ENCODE data around the gene GALNT13.

The GALNT13 gene

DNA sequence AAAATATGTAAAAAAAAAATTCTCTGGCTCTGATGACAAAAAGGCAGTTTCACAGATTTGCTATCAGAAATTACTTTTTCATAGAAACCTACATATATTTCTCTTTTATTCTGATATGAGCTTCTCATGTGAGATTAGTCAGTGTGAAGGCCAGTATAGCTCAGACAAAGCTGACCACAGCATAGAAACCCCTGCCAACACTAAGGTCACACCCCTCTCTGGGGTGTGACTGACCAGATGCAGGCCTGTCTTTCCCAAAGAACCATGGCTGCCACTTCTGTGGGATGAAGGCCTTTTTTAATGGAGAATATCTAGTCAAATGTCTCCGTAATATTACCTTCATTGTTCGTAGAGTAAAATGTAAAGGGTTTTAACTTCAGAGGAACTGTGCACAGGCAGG lies 496.4 kb downstream of the GALNT13 start:
- no peak overlapping the region for H3K4me3 ChIP-seq (ENCODE audit: low read length)
- DNase-seq (ENCODE audit: low read depth, low spot score), result no peak

DNA sequence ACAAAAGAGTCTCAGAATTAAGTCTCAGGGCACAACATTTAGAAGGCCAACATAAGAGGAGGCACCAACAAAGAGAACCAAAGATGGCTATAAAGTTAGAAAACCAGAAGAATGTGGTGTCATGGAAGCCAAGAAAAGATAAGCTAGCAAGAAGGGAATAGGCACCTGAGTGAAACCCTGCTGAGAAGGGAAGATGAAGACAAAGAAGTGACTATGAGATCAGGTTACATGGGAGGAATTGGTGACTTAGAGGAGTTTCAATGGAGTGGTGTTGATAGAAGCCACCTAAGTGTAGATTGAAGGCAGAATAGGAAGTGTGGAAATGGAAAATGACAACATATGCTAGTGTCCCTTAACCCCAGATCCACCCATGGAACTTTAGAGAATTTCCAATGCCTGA lies 499.2 kb downstream of the GALNT13 start:
- H3K4me3 ChIP-seq (ENCODE audit: low read length), result no peak overlapping the region
- no peak for DNase-seq (ENCODE audit: low read depth, low spot score)

DNA sequence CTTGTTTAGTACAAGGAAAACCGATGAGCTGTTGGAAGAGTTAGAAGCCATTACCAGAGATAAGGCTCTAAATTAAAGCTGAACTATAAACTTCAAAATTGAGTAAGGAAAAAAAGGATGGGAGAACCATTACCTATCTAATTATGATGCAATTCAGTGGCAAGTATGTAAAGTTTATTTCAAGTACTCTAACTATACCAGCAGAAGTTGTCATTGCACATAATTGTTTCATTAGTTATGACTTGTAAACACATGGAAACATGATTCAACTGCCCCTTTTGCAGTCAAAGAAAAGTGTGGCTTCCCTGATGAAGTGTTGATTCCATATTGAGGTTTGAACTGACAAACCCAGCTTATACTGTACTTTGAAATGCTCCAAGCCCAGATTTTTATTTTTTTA lies 502.7 kb downstream of the GALNT13 start:
- DNase-seq (ENCODE audit: low read depth, low spot score), result no peak
- no peak overlapping the region for H3K4me3 ChIP-seq (ENCODE audit: low read length)

DNA sequence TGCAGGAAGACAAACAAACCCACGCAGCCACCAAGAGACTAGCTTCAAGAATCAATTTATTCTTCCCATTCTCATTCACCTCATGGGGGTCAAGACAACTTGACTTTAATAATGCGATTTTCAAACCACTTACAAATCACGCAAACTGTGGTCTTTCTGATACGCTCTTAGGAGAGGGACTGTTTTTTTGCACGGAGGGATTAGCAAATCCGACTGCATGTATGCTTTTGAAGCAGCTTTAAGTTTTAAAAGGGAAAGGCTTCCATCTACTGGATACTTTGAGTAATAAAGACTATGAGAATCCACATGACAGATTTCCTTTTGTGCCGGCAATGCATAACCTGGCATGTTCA lies 503.8 kb downstream of the GALNT13 start:
- no peak overlapping the region for H3K4me3 ChIP-seq (ENCODE audit: low read length)
- peak; percentile 33 for DNase-seq (ENCODE audit: low read depth, low spot score)

DNA sequence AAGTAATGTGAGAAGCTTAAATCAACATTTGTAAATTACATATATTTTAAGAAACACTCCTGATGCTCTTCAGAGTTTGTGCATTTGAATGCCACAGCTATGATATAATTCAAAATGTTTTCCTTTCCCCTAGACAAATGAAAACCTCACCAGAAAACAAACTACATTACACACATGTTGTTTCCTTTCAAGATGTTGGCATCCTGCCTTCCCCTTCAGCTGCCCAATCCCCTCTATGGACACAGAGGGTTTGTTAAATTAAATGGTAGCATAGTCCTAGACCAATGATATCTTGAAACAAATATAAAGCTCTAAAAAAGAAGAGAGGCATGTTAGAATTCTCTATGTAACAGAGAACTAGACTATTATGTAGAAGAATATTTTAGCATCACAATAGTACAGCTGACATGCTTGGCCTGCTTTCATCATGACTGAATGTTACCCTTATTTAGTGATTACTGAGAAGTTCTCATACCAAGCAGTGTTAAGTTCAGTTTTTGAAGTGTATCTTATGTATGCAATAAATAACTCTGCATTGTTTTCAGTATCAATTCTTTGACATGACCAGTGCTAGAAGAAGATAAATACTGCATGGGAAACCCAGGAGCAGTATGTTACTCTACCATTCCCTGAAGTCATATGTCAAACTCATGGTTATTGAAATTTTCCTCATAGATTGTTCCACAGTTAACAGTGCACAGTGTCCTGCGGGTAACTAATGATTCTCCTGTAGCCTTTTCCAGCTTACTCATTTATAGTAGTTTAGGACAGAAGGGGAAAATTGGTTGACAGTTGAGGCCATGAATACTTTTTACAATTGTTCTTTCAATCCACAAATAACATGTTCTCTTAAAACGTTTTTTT lies 510.4 kb downstream of the GALNT13 start:
- H3K4me3 ChIP-seq (ENCODE audit: low read length), result no peak overlapping the region
- DNase-seq (ENCODE audit: low read depth, low spot score), result no peak

DNA sequence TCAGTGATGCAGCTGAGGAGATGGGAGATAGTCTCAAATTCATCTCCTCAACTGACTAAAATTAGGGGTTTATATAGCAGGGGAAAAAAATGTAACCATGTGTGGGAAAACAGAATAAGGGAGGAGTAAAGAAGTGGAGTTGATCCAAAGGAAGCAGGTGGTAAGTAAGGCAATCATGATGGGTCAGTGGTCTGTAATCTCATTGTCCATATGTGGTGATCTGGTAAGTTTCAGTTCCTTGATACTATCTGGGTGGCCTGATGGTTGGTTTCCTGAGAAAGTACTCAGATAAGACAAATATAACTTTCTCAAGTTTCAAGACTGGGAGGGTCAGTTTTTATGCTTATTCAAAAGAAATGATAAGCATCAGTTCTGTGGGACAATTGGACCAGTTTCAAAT lies 514.5 kb downstream of the GALNT13 start:
- H3K4me3 ChIP-seq (ENCODE audit: low read length), result no peak overlapping the region
- DNase-seq (ENCODE audit: low read depth, low spot score), result no peak

GRCh38 chr2:154391051-154391450 lies 519.3 kb downstream of the GALNT13 start:
- no peak for DNase-seq (ENCODE audit: low read depth, low spot score)
- H3K4me3 ChIP-seq (ENCODE audit: low read length), result no peak overlapping the region

- H3K4me3 ChIP-seq (ENCODE audit: low read length), result no peak overlapping the region
- no peak for DNase-seq (ENCODE audit: low read depth, low spot score)
Measured at GRCh38 chr2:154392256-154392655, 520.5 kb downstream of the GALNT13 start.

GRCh38 chr2:154394600-154394999 lies 522.9 kb downstream of the GALNT13 start:
- DNase-seq (ENCODE audit: low read depth, low spot score), result no peak
- no peak overlapping the region for H3K4me3 ChIP-seq (ENCODE audit: low read length)

- no peak overlapping the region for H3K4me3 ChIP-seq (ENCODE audit: low read length)
- no peak for DNase-seq (ENCODE audit: low read depth, low spot score)
Measured at GRCh38 chr2:154400563-154401290, 529.0 kb downstream of the GALNT13 start.

DNA sequence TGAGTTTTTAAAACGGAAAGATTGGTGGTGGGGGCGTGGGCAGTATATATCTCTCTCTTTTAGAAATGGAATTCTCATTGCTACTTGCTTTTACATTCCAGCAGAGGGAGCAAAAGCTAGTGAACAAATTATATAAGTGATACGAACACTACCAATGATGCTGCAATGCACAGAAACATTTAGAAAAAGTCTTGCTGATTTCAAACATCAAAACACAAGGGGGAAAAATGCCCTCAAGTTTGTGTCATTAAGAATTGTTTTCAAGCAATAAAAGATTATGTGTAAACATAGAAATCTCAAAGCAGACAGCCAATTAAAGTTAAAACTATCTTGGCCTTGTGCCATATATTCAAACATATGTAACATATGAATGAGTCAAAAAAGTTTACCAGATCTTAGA lies 530.5 kb downstream of the GALNT13 start:
- peak; percentile 6 for DNase-seq (ENCODE audit: low read depth, low spot score)
- no peak overlapping the region for H3K4me3 ChIP-seq (ENCODE audit: low read length)

- DNase-seq (ENCODE audit: low read depth, low spot score), result no peak
- no peak overlapping the region for H3K4me3 ChIP-seq (ENCODE audit: low read length)
Measured at GRCh38 chr2:154403242-154403790, 531.6 kb downstream of the GALNT13 start.

DNA sequence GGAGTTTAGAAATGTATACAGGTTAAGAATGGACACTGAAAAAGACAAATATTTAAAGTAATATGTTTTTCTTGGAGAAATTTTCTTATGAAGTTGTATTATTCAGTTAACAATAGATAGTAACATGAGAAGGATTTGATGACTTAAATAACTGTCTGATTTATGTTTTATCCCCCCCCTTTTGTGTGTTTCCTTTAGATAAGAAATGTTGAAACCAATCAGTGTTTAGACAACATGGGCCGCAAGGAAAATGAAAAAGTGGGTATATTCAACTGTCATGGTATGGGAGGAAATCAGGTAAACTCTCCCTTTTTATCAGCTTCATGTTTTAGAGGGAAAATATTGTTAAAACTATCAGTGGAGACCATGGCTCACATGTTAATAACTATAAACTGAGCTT lies 537.1 kb downstream of the GALNT13 start:
- H3K4me3 ChIP-seq (ENCODE audit: low read length), result no peak overlapping the region
- no peak for DNase-seq (ENCODE audit: low read depth, low spot score)

GRCh38 chr2:154422251-154422650 lies 550.5 kb downstream of the GALNT13 start:
- no peak overlapping the region for H3K4me3 ChIP-seq (ENCODE audit: low read length)
- no peak for DNase-seq (ENCODE audit: low read depth, low spot score)

- DNase-seq (ENCODE audit: low read depth, low spot score), result no peak
- H3K4me3 ChIP-seq (ENCODE audit: low read length), result no peak overlapping the region
Measured at GRCh38 chr2:154425994-154426393, 554.3 kb downstream of the GALNT13 start.

DNA sequence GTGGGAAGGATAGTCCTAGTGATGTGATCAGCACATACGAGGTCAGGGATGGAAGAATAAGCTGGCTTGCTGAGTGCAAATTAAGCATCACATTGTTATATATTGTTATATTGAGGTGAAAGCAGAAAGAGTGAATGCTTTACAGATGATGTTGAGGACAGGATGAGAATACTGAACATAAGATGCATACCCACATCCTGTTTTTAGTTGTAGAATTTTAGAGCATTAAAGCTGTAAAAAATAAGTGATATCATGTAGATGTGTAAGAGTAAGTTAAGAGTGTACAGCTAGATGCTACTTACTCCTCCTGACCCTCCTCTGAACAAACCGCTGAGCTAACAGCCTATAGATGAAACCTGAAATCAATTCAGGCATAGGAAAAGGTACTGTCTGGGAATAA lies 555.7 kb downstream of the GALNT13 start:
- DNase-seq (ENCODE audit: low read depth, low spot score), result no peak
- no peak overlapping the region for H3K4me3 ChIP-seq (ENCODE audit: low read length)

GRCh38 chr2:154428022-154428421 lies 556.3 kb downstream of the GALNT13 start:
- no peak overlapping the region for H3K4me3 ChIP-seq (ENCODE audit: low read length)
- DNase-seq (ENCODE audit: low read depth, low spot score), result no peak

GRCh38 chr2:154433010-154433409 lies 561.3 kb downstream of the GALNT13 start:
- no peak overlapping the region for H3K4me3 ChIP-seq (ENCODE audit: low read length)
- DNase-seq (ENCODE audit: low read depth, low spot score), result no peak

DNA sequence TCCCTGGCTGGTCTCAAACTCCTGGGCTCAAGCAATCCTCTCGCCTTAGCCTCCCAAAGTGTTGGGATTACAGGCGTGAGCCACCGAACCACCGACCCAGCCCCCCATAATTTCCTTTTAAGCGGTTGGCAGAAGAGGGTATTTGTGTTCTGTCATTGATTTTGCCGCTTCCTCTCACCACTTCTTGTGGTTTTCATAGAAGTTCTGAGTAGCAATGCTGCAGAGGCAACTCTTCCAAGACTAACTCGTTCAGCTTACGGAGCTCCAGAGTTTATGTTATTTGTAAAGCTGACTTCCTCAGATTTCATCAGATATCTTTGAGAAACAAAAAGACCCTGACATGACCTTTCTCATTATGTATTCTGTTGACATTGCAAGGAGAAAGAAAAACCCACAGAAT lies 565.4 kb downstream of the GALNT13 start:
- peak; percentile 45 for DNase-seq (ENCODE audit: low read depth, low spot score)
- no peak overlapping the region for H3K4me3 ChIP-seq (ENCODE audit: low read length)

DNA sequence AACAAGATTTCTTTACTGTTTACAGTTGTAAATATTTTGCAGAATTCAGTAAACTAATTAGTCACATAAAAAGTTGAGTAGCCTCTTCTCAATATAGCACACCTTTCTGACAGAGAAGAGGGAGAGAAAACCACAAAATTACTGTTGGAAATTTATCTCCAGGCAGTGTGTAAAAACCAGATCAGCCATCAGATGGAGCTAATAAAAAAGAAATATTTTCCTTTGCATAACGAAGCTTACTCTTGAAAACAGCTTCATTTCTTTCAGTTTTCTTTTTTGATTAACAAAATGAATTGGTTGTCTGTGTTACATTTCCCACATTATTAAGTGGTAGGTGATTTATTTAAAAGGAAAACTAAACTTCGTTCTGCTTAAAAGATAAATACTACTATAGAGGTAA lies 567.4 kb downstream of the GALNT13 start:
- no peak for DNase-seq (ENCODE audit: low read depth, low spot score)

More for the DNA sequence above, 567.4 kb downstream of the GALNT13 start:
- no peak overlapping the region for H3K4me3 ChIP-seq (ENCODE audit: low read length)
